K562 (cell line): ENCODE results near the gene LAIR2. TPM values are rescaled to one million over a fixed set of nuclear protein-coding genes. Genes with fewer than 3 reads are reported as not detected.

ENCODE experiments used
- CTBP1 ChIP-seq: fragments of 450-650 bp; IDR thresholded peaks from 2 replicates; pipeline ENCODE4 v1.6.1; 2016; ENCODE audit warnings: borderline replicate concordance
- DMBX1 ChIP-seq: fragments of 250-450 bp; sonication (Bioruptor Pico); IDR thresholded peaks from 2 replicates; pipeline ENCODE4 v1.8.0; 2022; ENCODE audit warnings: inconsistent platforms, mild to moderate bottlenecking, moderate library complexity, borderline replicate concordance
- ETV1 ChIP-seq: fragments of 450-650 bp; conservative IDR thresholded peaks from 2 replicates; pipeline ENCODE4 v1.6.1; 2016; ENCODE audit warnings: missing genetic modification characterization, control low read depth, low read depth, missing compliant biosample characterization
- FOS ChIP-seq: IDR thresholded peaks from 3 replicates; pipeline ENCODE4 v1.6.1; 2011; ENCODE audit not compliant: insufficient read length; ENCODE audit errors: extremely low read depth
- GABPA ChIP-seq: fragments of 200-800 bp; sonication (Bioruptor generic); conservative IDR thresholded peaks from 2 replicates; pipeline ENCODE4 v1.6.1; 2016; ENCODE audit warnings: low read depth, missing genetic modification characterization, missing compliant biosample characterization
- HES1 ChIP-seq: fragments of 450-650 bp; IDR thresholded peaks from 2 replicates; pipeline ENCODE4 v1.6.1; 2016; ENCODE audit warnings: low read depth, mild to moderate bottlenecking, moderate library complexity
- JUND ChIP-seq, 2 experiments: IDR thresholded peaks; 2 replicates in 1 of 2; 3 replicates in 1 of 2; pipeline ENCODE4 v1.6.1; 2011; ENCODE audit warnings: borderline replicate concordance in 2 of 2, low read depth in 2 of 2, low read length in 2 of 2, improper control_type of control experiment in 1 of 2, missing biosample characterization in 1 of 2, missing genetic modification characterization in 1 of 2, missing genetic modification reagents in 1 of 2
- MXI1 ChIP-seq: IDR thresholded peaks from 2 replicates; pipeline ENCODE4 v1.6.1; 2011; ENCODE audit warnings: low read depth, mild to moderate bottlenecking, improper control_type of control experiment, low read length
- NONO ChIP-seq, 2 experiments: fragments of 200-400 bp in 1 of 2; fragments of 450-650 bp in 1 of 2; formaldehyde crosslinking in 1 of 2; IDR thresholded peaks; 2 replicates each; pipeline ENCODE4 v1.6.1; 2017; ENCODE audit warnings: low read depth in 2 of 2, mild to moderate bottlenecking in 2 of 2, moderate library complexity in 2 of 2, low read length in 1 of 2
- PHF21A ChIP-seq: fragments of 450-650 bp; IDR thresholded peaks from 2 replicates; pipeline ENCODE4 v1.6.1; 2017; ENCODE audit warnings: low read depth, borderline replicate concordance
- SMARCA4 ChIP-seq: fragments of 450-650 bp; IDR thresholded peaks from 2 replicates; pipeline ENCODE4 v1.6.1; 2016
- SMARCC2 ChIP-seq: fragments of 450-650 bp; IDR thresholded peaks from 2 replicates; pipeline ENCODE4 v1.6.1; 2017; ENCODE audit warnings: antibody characterized with exemption, moderate library complexity, mild to moderate bottlenecking, low read depth
- STAT5A ChIP-seq: IDR thresholded peaks from 2 replicates; pipeline ENCODE4 v1.6.1; 2012; ENCODE audit warnings: low read length, inconsistent platforms, borderline replicate concordance
- TBL1XR1 ChIP-seq, 2 experiments: IDR thresholded peaks; 2 replicates each; pipeline ENCODE4 v1.6.1; 2012; ENCODE audit warnings: improper control_type of control experiment in 2 of 2, low read length in 2 of 2, mild to moderate bottlenecking in 1 of 2
- U2AF2 ChIP-seq: fragments of 200-400 bp; formaldehyde crosslinking; optimal IDR thresholded peaks from 2 replicates; pipeline ENCODE3; 2017; ENCODE audit warnings: low read depth, mild to moderate bottlenecking, low read length
- ZBTB11 ChIP-seq, 3 experiments: fragments of 200-800 bp in 1 of 3; fragments of 250-450 bp in 1 of 3; fragments of 450-650 bp in 1 of 3; sonication (Bioruptor Pico) in 1 of 3; sonication (Bioruptor generic) in 1 of 3; formaldehyde crosslinking in 1 of 3; IDR thresholded peaks; 2 replicates each; pipeline versions ENCODE4 v1.6.1 to v1.8.0; 2016 to 2022; ENCODE audit warnings: mild to moderate bottlenecking in 2 of 3, missing genetic modification characterization in 2 of 3, missing compliant biosample characterization in 1 of 3, moderate library complexity in 1 of 3
- ZKSCAN8 ChIP-seq: fragments of 200-800 bp; sonication (Bioruptor generic); IDR thresholded peaks from 2 replicates; pipeline ENCODE4 v1.6.1; 2016; ENCODE audit warnings: missing genetic modification characterization, missing compliant biosample characterization
- ZMIZ1 ChIP-seq, 2 experiments: fragments of 150-350 bp in 1 of 2; IDR thresholded peaks; 2 replicates each; pipeline ENCODE4 v1.6.1; 2012 to 2016; ENCODE audit warnings: low read depth in 2 of 2, low read length in 2 of 2, mild to moderate bottlenecking in 1 of 2, moderate library complexity in 1 of 2
- ZNF436 ChIP-seq: fragments of 250-450, 450-650 bp; sonication (Bioruptor Pico); formaldehyde crosslinking; IDR thresholded peaks from 2 replicates; pipeline ENCODE4 v1.7.0; 2020; ENCODE audit warnings: mild to moderate bottlenecking
- ZNF584 ChIP-seq: fragments of 200-800 bp; sonication (Bioruptor generic); IDR thresholded peaks from 2 replicates; pipeline ENCODE4 v1.6.1; 2016; ENCODE audit warnings: low read depth, mild to moderate bottlenecking, missing genetic modification characterization, missing compliant biosample characterization
- polyA plus RNA-seq, 8 experiments: library from polyadenylated mRNA; depleted of rRNA in 4 of 8; stranded (reverse) in 5 of 8; unstranded in 3 of 8; fragments of >200 nt; fragmentation: Nextera tagmentation in 2 of 8; fragmentation: Illumina TruSeq in 1 of 8; extraction: Ambion mirVana in 2 of 8; extraction: Trizol in 1 of 8; gene quantifications; 2 replicates each; pipeline versions ENCODE4 v1.2.1 to v1.2.3, GENCODE V29; 2011 to 2014; ENCODE audit warnings: inconsistent platforms in 1 of 8, missing spikeins in 1 of 8
- total RNA-seq, 7 experiments: library from RNA; depleted of rRNA in 6 of 7; stranded (reverse); fragments of >200 nt in 6 of 7; fragmentation: Illumina TruSeq in 2 of 7; extraction: Trizol in 2 of 7; gene quantifications; 2 replicates each; pipeline versions ENCODE4 v1.2.1 to v1.2.3, GENCODE V29; 2011 to 2021; ENCODE audit warnings: low replicate concordance in 1 of 7

The LAIR2 gene
- total and polyA plus RNA-seq, 9 of the 15 experiments (the other 6 are each of a cell fraction or from before 2014, with no cell fraction given), result not detected

- TF ChIP-seq ETV1 (tag), result peak; percentile 91
- TF ChIP-seq TBL1XR1 (IDR thresholded peaks at IDR 0.05; ENCODE audit: low read length in 2 of 2), result peak in 1 of 2 experiments; percentile 19; a peak in 1 of 4 replicates
- TF ChIP-seq NONO (IDR thresholded peaks at IDR 0.05; ENCODE audit: low read depth in 2 of 2, low read length in 1 of 2), result no peak
- TF ChIP-seq HES1, result 0 out of 2 replicates have a peak, but pooled peaks have one; percentile 27
- TF ChIP-seq SMARCA4, result peak; percentile 92
- peak; percentile 42; the same call in 1 of the 2 replicates for TF ChIP-seq DMBX1 (CRISPR knock-in tag)
- peak; percentile 67; the same call in 1 of the 2 replicates for TF ChIP-seq ZKSCAN8
- peak; percentile 95 for TF ChIP-seq JUND (IDR thresholded peaks at IDR 0.05; ENCODE audit: borderline replicate concordance, low read depth, low read length)
- peak; percentile 88; the same call in 1 of the 3 replicates for TF ChIP-seq JUND (tag; IDR thresholded peaks at IDR 0.05; ENCODE audit: borderline replicate concordance, low read depth, low read length)
- no peak for TF ChIP-seq U2AF2
- TF ChIP-seq PHF21A, result no peak
- peak in 1 of 2 experiments; percentile 78; a peak in 1 of 4 replicates for TF ChIP-seq ZMIZ1 (IDR thresholded peaks at IDR 0.05; ENCODE audit: low read depth in 2 of 2, low read length in 2 of 2)
- peak; percentile 41 for TF ChIP-seq FOS
- peak; percentile 94 for TF ChIP-seq CTBP1
- no peak for TF ChIP-seq MXI1
- 0 out of 2 replicates have a peak, but pooled peaks have one; percentile 38 for TF ChIP-seq GABPA (tag)
- no peak for TF ChIP-seq ZNF436
- 0 out of 6 replicates have a peak, but pooled peaks of 1 of the 3 experiments have one; percentile 32 for TF ChIP-seq ZBTB11 (CRISPR knock-in tag; IDR thresholded peaks at IDR 0.05)
- TF ChIP-seq SMARCC2, result peak; percentile 78
- 0 out of 2 replicates have a peak, but pooled peaks have one; percentile 64 for TF ChIP-seq ZNF584
- peak; percentile 54; the same call in 1 of the 2 replicates for TF ChIP-seq STAT5A
Observed at GRCh38 chr19:54518844-54519243, 16.2 kb downstream of the LAIR2 start (continued).
